NCI-H2196 treated with DMSO at 0.1 percent for 48 hours (cell line): ENCODE data around the gene UTS2.

Source experiments
- DNase-seq: peaks from one replicate; lab custom pipeline; 2025; ENCODE audit not compliant: unreplicated experiment; lab: John Stamatoyannopoulos, UW

Gene UTS2

DNA sequence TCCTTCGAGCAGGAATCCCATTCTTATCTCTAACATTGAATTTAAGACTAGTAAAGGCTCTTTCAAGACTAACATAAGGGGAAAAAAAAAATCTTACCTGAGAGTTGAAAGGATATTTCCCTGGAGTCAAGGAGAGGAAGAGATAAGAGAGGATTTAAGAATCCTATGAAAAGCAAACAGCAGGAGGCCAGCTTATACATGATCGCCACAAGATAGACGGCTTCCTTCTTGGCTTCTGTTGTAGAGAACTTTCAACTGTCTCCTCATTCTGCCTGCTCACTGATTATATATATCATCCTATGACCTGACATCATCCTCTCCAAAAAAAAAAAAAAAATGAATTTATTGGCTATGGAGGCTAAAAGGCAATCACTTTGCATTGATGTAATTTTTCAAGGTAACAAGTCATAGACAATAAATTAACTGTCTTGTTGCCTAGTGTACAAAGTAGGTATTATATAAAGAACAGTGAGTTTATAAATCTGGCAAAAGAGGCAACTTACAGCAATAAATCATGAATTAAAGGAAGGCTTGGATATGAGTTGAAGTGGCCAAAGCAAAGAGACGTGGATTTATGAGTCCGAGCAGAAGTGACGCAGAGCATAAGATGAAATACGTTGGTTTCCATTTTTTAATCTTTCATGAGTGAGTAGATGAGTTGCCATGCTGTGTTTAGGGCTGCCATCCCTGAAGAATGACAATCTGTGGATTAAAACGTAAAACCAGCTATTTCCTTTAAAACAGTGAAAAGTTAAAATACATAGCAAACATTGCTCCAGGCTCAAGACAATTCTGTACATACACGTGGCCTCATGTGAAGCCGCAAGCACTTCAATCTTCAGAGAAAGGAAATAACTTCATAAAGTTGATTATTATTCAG lies at the start of gene UTS2:
Gene UTS2 (minus strand): TSS at position 262 of the 880 bp plus-strand sequence. CDS start 62 bp downstream, at position 200.
- DNase-seq = no peak

- no peak for DNase-seq
Measured at GRCh38 chr1:7899741-7900140, 46.9 kb upstream of the UTS2 start.

GRCh38 chr1:7898962-7899361 lies 46.1 kb upstream of the UTS2 start:
- no peak for DNase-seq

DNA sequence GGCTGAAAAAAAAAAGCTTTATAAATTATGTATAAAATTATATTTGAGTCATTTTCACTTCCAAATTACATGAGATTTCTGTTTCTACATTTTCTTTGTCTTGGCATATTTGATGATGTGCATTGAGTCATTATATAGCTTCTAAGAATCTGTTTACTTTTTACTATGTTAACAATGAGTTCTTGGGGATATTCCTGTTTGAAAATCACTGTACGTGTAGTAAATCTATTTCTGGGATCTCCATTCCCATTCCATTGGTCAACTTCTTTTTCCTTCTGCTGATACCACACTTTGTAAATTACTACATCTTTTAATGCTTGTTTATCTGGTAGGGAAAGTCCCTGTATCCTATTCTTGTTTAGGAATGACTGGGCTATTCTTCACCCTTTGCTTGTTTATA lies 44.1 kb upstream of the UTS2 start:
- DNase-seq = no peak

- DNase-seq = no peak
Measured at GRCh38 chr1:7893529-7894180, 40.8 kb upstream of the UTS2 start.

GRCh38 chr1:7891804-7892203 lies 38.9 kb upstream of the UTS2 start:
- no peak for DNase-seq

- no peak for DNase-seq
Measured at GRCh38 chr1:7890853-7891252, 38.0 kb upstream of the UTS2 start.

DNA sequence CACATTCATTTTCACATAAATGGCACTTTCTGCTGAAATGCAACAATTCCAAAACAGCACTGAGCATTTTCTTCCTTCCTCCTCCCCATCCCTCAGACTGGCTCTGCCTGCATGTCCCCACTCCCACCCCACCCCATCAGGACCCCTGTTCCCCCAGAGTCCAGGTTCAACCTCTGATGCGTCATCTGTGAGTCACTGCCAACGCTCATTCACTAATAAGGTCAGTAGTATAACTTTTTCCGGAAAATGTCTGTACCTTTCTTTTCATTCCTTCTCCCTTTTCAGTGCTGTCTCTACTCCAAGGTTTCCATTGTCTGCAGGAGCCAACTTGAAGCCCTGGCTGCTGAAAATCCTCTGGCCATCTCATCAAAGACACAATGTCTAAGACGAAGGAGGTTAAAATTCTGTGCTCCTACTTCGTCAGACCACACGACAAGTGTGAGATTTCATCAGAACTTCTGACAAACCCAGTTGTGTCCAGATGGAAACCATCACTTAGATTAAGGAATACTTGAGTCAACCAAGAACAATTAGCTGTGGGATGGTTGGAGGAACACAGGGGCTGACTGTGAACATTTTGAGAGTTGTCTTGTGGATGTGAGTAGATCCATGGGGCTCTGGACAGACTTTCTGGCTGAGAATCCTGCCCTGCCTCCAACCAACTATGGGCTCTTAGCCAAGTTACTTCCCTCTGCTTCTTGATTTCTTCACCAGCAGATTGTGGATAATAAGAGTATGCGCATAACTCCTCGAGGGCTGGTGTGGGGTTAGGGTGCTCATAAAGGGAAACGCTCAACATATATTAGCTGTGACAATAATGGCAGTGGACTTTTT lies 35.6 kb upstream of the UTS2 start:
- DNase-seq = no peak

GRCh38 chr1:7886405-7886745 lies 33.5 kb upstream of the UTS2 start:
- peak; percentile 6 for DNase-seq

DNA sequence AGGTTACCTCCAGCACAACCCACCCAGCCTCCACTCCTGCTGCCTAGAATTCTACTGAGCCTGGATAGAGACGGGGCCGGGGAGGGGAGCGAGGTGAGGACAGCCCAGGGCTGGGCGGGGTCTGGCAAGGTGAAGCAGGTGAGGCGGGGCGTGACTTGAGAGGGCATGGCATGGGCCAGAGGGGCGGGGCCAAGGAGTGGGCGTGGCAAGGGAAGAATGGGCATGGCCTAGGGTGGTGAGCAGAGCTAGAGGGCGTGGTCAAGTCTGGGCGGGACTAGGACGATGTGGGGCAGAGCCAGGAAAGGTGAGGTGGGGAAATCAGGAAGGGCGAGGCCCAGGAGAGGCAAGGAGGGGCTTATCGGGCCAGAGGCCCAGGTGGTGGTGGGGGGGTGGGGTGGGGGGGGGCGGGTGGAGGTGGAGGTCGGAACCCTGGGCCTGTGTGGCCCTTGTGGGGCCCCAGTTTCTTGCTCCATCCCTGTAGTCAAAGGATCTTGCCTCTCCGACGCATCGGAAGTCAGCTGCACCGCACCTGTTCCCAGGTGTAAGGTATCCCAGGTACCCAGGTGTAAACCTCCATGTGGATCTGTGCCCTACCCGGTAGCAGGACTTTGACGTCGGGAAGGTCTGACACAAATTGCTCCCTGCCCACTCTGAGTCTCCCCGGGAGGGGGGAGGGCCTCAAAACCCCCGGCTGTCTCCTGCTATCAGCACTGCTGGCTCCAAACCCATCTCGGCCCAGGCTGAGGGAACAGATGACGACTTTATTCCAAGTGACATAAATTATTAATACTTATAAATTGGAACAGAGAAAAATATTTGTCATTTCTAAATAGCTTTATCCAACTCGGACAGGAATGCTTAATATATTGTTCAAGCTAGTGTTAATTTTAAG lies 32.9 kb upstream of the UTS2 start:
- peak; percentile 33 for DNase-seq

- DNase-seq = no peak
Measured at GRCh38 chr1:7884757-7885156, 31.9 kb upstream of the UTS2 start.

GRCh38 chr1:7879228-7879627 lies 26.4 kb upstream of the UTS2 start:
- DNase-seq = no peak

GRCh38 chr1:7878027-7878426 lies 25.2 kb upstream of the UTS2 start:
- DNase-seq = no peak

GRCh38 chr1:7873801-7874795 lies 21.2 kb upstream of the UTS2 start:
- no peak for DNase-seq

DNA sequence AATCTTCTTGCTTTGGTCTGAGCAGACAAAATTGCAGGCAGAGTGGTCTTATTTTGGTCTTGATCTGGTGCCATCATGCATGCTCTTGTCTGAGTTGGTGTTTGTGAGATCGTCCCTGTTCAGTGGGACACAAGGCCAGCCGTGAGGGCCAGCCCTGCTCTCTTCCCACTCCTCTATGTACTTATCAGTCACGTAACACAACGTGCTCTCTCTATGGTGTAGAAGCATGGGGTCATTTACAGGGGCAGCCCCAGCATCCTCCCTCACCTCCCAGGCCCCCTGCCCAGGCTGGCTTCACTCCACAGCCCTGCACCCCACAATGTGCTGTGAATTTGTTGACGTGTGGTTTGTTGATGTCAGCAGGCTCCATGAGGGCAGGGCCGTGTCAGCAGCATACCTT lies 18.3 kb upstream of the UTS2 start:
- no peak for DNase-seq

DNA sequence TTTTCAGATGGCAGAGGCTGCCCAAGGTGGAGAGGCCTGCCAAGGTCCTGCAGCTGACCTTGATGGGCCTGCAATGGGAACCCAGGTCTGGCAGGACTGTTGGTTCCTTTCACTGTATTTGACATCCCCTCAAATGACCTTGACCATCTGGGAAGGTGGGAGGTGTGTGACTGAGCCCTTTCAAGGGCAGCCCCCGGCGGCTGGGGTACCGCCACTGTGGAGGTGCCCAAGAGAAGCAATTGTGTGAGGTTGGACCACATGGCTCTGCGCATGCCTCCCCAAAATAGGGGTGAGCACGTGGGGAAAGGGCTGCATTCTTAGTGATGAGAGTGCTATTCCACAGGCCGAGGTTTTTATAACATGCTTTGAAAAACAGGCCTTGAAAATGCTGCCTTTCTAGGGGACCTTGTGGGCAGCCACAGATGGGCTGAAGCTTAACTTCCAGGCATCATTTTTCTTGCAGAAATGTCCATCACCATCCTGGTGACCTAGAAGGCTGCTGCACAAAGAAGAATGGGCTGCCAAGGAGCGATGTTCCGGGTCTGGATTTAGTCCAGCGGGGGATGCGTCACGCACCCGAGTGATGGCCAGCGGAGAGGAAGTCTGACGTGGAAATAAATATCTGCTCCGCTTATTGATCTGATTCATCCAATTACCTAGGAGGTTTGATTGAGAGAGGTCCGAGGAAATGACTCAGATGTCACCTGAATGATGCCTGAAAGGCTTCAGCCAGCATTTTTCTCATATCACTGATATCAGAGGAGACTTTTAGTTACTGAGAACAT lies 16.5 kb upstream of the UTS2 start:
- no peak for DNase-seq

GRCh38 chr1:7868070-7868780 lies 15.4 kb upstream of the UTS2 start:
- no peak for DNase-seq

GRCh38 chr1:7865978-7866377 lies 13.1 kb upstream of the UTS2 start:
- DNase-seq = no peak
